ENCODE results near the gene JAK3.

The JAK3 gene

DNA sequence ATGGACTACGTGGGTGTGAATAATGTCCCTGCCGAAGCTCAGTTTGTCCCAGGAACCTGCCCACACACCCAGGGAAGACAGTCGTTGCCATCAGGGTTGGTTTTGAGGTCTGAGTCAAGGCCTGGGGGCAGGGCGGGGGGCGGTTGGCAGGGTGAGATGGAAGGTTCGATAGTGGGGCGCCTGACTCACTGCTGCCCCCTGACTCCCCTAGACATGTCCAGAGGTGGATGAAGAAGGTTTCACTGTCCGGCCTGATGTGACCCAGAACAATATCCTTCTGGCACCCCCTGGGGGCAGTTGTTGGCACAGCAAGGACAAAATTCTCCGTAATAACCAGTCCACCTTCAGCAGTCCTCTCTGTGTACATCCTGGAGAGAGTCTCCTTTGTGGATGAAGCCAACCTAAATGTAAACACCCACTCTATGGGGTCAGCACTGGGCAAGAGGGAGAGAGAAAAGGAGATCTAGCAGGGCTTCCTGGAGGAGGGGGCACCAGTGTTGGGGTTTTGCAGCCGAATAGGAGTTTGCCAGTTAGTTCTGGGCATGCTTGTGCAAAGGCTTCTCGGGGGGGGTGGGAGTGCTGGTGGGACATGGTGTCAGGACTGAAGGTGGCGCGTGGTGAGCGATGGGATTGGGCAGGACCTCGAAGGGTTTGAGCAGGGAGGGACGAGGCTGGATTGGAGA lies 72.4 kb downstream of the JAK3 start:
- TF ChIP-seq SIN3A (IDR thresholded peaks at IDR 0.05; ENCODE audit: borderline replicate concordance, insufficient read depth, low read length), result no peak
- no peak for TF ChIP-seq FOXP2 (optimal IDR thresholded peaks at IDR 0.05; ENCODE audit: borderline replicate concordance, extremely low read depth, extremely low read length, insufficient read depth)
- TF ChIP-seq, protein P1, sequence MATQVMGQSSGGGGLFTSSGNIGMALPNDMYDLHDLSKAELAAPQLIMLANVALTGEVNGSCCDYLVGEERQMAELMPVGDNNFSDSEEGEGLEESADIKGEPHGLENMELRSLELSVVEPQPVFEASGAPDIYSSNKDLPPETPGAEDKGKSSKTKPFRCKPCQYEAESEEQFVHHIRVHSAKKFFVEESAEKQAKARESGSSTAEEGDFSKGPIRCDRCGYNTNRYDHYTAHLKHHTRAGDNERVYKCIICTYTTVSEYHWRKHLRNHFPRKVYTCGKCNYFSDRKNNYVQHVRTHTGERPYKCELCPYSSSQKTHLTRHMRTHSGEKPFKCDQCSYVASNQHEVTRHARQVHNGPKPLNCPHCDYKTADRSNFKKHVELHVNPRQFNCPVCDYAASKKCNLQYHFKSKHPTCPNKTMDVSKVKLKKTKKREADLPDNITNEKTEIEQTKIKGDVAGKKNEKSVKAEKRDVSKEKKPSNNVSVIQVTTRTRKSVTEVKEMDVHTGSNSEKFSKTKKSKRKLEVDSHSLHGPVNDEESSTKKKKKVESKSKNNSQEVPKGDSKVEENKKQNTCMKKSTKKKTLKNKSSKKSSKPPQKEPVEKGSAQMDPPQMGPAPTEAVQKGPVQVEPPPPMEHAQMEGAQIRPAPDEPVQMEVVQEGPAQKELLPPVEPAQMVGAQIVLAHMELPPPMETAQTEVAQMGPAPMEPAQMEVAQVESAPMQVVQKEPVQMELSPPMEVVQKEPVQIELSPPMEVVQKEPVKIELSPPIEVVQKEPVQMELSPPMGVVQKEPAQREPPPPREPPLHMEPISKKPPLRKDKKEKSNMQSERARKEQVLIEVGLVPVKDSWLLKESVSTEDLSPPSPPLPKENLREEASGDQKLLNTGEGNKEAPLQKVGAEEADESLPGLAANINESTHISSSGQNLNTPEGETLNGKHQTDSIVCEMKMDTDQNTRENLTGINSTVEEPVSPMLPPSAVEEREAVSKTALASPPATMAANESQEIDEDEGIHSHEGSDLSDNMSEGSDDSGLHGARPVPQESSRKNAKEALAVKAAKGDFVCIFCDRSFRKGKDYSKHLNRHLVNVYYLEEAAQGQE (IDR thresholded peaks at IDR 0.05; ENCODE audit: insufficient read depth in 1 of 2, low read depth in 2 of 2, low read length in 2 of 2), result no peak
- no peak for TF ChIP-seq TAF1 (IDR thresholded peaks at IDR 0.05; ENCODE audit: borderline replicate concordance, insufficient read depth, low read length)
- TF ChIP-seq POLR2AphosphoS5 (IDR thresholded peaks at IDR 0.05; ENCODE audit: low read depth, low read length), result no peak

All from PFSK-1 (cell line).